Tibial nerve (tissue), 4 donors: Measurements from ENCODE around the gene GTF2A1L. TPM values are rescaled to one million over a fixed set of nuclear protein-coding genes. Genes with fewer than 3 reads are reported as not detected.

Experiments used
- DNase-seq, 2 donors: peaks; one replicate each; pipeline ENCODE4 v3.0.0-alpha.2; 2019; ENCODE audit warnings: low spot score in 2 of 2
- H3K27ac ChIP-seq, 4 donors: fragments of 200-600 bp; sonication (generic) in 3 of 4; one replicate each; pipeline ENCODE4 v1.5.1; 2017 to 2019; ENCODE audit warnings: mild to moderate bottlenecking in 1 of 4
- H3K27me3 ChIP-seq, 2 donors: fragments of 200-600 bp; sonication (generic) in 1 of 2; one replicate each; pipeline versions ENCODE4 v1.5.1 to v1.6.0; 2017 to 2019
- H3K36me3 ChIP-seq, 3 donors: fragments of 200-600 bp; sonication (generic); one replicate each; pipeline ENCODE4 v1.5.1; 2018 to 2019
- H3K4me1 ChIP-seq, 4 donors: fragments of 200-600 bp; sonication (generic) in 3 of 4; one replicate each; pipeline ENCODE4 v1.5.1; 2017 to 2019
- H3K4me3 ChIP-seq, 4 donors: fragments of 200-600 bp; sonication (generic) in 3 of 4; one replicate each; pipeline ENCODE4 v1.5.1; 2017 to 2019; ENCODE audit warnings: mild to moderate bottlenecking in 1 of 4, moderate library complexity in 1 of 4
- H3K9me3 ChIP-seq, 4 donors: fragments of 200-600 bp; sonication (generic) in 3 of 4; one replicate each; pipeline ENCODE4 v1.5.1; 2017 to 2019
- EP300 ChIP-seq, 2 donors: sonication (generic); formaldehyde crosslinking; IDR thresholded peaks; one replicate each; pipeline ENCODE4 v1.6.1; 2017; ENCODE audit warnings: antibody characterized with exemption in 2 of 2, mild to moderate bottlenecking in 1 of 2
- POLR2A ChIP-seq, 2 donors: fragments of 450-650 bp; IDR thresholded peaks; one replicate each; pipeline ENCODE4 v1.6.1; 2017; ENCODE audit warnings: antibody characterized with exemption in 2 of 2, mild to moderate bottlenecking in 2 of 2, moderate library complexity in 2 of 2
- WGBS, 2 donors: methylation state at CpG; one replicate each; pipeline ENCODE4 v1.1.5; 2018; 5-methylcytosine and 5-hydroxymethylcytosine counted together
- total RNA-seq, 4 donors: library from RNA; depleted of rRNA; stranded (reverse); fragments of >200 nt; gene quantifications; one replicate each; pipeline ENCODE4 v1.1.0, GENCODE V29; 2016
- TF ChIP-seq, protein P1 (sequence below), 5 experiments: fragments of 200-600 bp in 3 of 5; fragments of 450-650 bp in 2 of 5; sonication (generic) in 3 of 5; IDR thresholded peaks; one replicate each; pipeline ENCODE4 v1.5.1; 2016 to 2019; ENCODE audit warnings: antibody characterized with exemption in 5 of 5, mild to moderate bottlenecking in 3 of 5, moderate library complexity in 2 of 5

GTF2A1L gene
- total RNA-seq, 4 donors from 2014 or later = 2.5 to 9.9 (median 6.7) TPM

- DNase-seq = no peak
- Histone ChIP-seq H3K4me1 (no peaks in the 10 kb centered on the region), H3K9me3 (no peaks in the 10 kb centered on the region), H3K27me3 (no peaks in the 10 kb centered on the region), H3K27ac (no peak overlapping the region), H3K36me3 (peaks cover 0 to 35% (median 2%) of the 10 kb centered on the region in 3 donors), H3K4me3 (no peak overlapping the region)
- TF ChIP-seq POLR2A (IDR thresholded peaks at IDR 0.05) = no peak
- TF ChIP-seq, protein P1, sequence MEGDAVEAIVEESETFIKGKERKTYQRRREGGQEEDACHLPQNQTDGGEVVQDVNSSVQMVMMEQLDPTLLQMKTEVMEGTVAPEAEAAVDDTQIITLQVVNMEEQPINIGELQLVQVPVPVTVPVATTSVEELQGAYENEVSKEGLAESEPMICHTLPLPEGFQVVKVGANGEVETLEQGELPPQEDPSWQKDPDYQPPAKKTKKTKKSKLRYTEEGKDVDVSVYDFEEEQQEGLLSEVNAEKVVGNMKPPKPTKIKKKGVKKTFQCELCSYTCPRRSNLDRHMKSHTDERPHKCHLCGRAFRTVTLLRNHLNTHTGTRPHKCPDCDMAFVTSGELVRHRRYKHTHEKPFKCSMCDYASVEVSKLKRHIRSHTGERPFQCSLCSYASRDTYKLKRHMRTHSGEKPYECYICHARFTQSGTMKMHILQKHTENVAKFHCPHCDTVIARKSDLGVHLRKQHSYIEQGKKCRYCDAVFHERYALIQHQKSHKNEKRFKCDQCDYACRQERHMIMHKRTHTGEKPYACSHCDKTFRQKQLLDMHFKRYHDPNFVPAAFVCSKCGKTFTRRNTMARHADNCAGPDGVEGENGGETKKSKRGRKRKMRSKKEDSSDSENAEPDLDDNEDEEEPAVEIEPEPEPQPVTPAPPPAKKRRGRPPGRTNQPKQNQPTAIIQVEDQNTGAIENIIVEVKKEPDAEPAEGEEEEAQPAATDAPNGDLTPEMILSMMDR (IDR thresholded peaks at IDR 0.05) = no peak
- no peak for TF ChIP-seq EP300 (IDR thresholded peaks at IDR 0.05)
- 80 to 88% methylated on average over 2 of the region's 2 CpGs for WGBS, 2 donors
Measured at GRCh38 chr2:48597492-48597891, 20.2 kb upstream of the GTF2A1L start.

DNA sequence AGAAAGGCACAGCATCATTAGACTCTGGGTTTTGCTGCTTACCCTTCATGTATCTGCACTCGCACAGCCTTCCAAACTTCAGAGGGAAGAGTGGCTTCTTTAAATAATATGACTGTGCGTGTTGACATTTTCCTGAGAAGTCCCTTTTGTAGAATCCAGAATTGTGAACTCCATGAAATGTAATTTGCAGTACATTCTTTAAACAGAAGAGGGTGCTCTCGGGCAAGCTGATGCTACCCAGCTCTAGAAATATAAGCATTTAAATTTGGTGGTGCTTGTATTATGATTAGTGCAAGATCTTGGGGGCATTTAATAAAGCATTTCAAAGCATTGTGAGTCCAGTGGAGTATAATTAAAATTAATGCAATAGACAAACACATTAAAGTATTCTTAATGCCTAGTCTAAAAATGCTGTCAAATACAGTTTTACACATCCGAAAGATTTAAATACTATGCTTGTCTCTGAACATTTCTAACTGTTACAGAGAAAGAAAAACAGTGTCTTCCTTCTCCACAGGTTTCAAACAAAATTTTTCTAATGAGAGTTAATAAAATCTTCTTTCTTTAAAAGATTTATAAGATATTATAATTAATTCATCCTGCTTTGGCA lies 17.3 kb upstream of the GTF2A1L start:
- Histone ChIP-seq H3K4me3 (no peak overlapping the region), H3K4me1 (no peaks in the 10 kb centered on the region), H3K27me3 (no peaks in the 10 kb centered on the region), H3K9me3 (no peaks in the 10 kb centered on the region), H3K36me3 (peaks cover 0 to 16% (median 0%) of the 10 kb centered on the region in 3 donors), H3K27ac (peak overlapping the region in 1 of 4 donors; percentile 70)
- TF ChIP-seq, protein P1 (IDR thresholded peaks at IDR 0.05) = peak; percentile 66 to 72 (median 69)
- no peak for TF ChIP-seq POLR2A (IDR thresholded peaks at IDR 0.05)
- WGBS, 2 donors = 32 to 34% methylated on average over 4 of the region's 4 CpGs
- DNase-seq = no peak

DNA sequence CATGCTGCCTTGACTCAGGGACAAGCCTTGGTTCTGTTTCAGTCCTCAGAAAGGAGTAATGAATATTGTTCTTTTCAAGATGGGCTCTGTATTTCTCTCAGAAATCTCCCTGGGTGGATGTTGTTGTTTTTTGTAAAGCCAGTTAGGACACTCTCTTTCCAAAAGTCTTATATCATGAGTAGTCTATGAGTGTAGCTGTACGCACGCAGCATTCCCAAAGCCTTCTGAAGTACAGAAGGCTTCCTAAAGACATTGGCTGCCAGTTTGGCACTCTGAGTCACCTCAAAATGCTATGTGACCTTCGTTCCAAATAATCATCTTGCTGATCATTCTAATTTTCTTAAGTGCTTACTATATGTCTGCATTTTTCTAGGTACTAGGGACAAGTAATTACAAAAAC lies 16.7 kb upstream of the GTF2A1L start:
- peaks cover 0 to 16% (median 0%) of the 10 kb centered on the region in 3 donors for H3K36me3 ChIP-seq
- H3K27ac ChIP-seq = peak overlapping the region in 1 of 4 donors; percentile 70
- no peaks in the 10 kb centered on the region for H3K27me3 ChIP-seq
- TF ChIP-seq EP300 (IDR thresholded peaks at IDR 0.05) (no peak), POLR2A (IDR thresholded peaks at IDR 0.05) (no peak)
- TF ChIP-seq, protein P1 (IDR thresholded peaks at IDR 0.05) = no peak
- no peaks in the 10 kb centered on the region for H3K9me3 ChIP-seq
- WGBS, 2 donors = 58 to 65% methylated on average over 3 of the region's 3 CpGs
- no peak overlapping the region for H3K4me3 ChIP-seq
- no peaks in the 10 kb centered on the region for H3K4me1 ChIP-seq
- DNase-seq = no peak

- 47 to 48% methylated on average over 7 of the region's 7 CpGs for WGBS, 2 donors
- H3K4me3 ChIP-seq = no peak overlapping the region
- TF ChIP-seq, protein P1 (IDR thresholded peaks at IDR 0.05) = peak; percentile 17 to 43 (median 41)
- TF ChIP-seq EP300 (IDR thresholded peaks at IDR 0.05) (no peak), POLR2A (IDR thresholded peaks at IDR 0.05) (no peak)
- no peaks in the 10 kb centered on the region for H3K9me3 ChIP-seq
- no peaks in the 10 kb centered on the region for H3K4me1 ChIP-seq
- DNase-seq = no peak
- peak overlapping the region in 1 of 4 donors; percentile 70 for H3K27ac ChIP-seq
- H3K27me3 ChIP-seq = no peaks in the 10 kb centered on the region
- H3K36me3 ChIP-seq = peaks cover 0 to 16% (median 0%) of the 10 kb centered on the region in 3 donors
Measured at GRCh38 chr2:48601349-48601748, 16.3 kb upstream of the GTF2A1L start.

- peak overlapping the region in 1 of 4 donors; percentile 82 for H3K27ac ChIP-seq
- no peak for DNase-seq
- H3K4me1 ChIP-seq = peaks cover 0 to 17% (median 3%) of the 10 kb centered on the region in 4 donors
- H3K4me3 ChIP-seq = no peak overlapping the region
- H3K27me3 ChIP-seq = no peaks in the 10 kb centered on the region
- WGBS, 2 donors = 91 to 93% methylated on average over 5 of the region's 5 CpGs
- H3K9me3 ChIP-seq = no peaks in the 10 kb centered on the region
- H3K36me3 ChIP-seq = no peaks in the 10 kb centered on the region
- no peak for TF ChIP-seq EP300 (IDR thresholded peaks at IDR 0.05)
- TF ChIP-seq POLR2A (IDR thresholded peaks at IDR 0.05) = no peak
- TF ChIP-seq, protein P1 (IDR thresholded peaks at IDR 0.05) = no peak
Measured at GRCh38 chr2:48605482-48606175, 12.0 kb upstream of the GTF2A1L start.
